Measurements from ENCODE around the gene ZBTB7C. TPM values are rescaled to one million over a fixed set of nuclear protein-coding genes. Genes with fewer than 3 reads are reported as not detected.

The ZBTB7C gene
- total RNA-seq, 1 experiment from 2014 or later, result not detected

DNA sequence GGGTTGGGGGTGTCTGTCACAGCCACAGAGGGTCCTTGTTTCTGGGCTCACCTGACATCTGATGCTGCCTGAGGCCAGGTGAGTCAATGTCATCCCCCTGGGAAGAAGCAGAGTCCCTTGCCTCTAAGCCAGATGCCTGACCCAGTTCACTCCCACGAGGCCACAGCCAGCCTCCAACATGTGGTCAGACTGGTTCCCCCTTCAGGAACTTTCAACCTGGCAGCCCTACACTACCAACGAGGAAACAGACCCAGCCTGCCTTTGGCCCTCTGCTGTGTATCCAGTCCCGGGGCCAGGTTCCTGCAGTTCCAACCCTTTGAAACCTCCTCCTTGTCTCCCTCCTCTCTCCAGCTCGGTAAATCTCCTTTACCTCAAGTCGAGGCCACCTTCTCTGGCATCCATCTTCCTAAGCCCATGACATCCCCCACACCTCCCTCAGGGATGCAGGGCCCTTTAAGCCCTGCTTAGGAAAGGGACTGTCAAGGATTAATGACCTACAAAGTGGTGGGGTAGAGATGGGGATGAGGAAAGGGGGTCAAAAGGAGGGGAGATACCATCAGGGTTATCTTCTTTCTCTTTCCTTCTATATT lies 429.5 kb downstream of the ZBTB7C start:
- CTCF ChIA-PET, result no interaction called here

DNA sequence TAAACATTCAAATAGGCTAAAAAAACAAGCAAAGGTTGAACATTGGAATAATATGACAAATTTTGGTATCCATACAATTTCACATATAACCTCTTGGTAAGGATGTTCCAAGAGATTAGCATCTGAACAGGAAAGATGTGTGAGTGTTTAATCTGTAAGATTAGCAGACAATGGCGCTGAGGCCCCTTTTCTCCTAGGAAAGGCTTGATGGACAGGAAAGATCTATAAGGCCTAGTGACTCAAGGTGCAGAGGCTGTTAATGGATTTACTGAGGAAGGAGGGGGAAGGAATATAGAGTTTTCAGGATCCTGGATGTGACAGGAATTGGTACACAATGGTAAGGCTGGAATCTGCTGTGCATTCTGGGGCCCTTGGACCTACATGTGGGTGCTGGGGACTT lies 430.6 kb downstream of the ZBTB7C start:
- H3K27me3 Mint-ChIP-seq (ENCODE audit: unreplicated experiment), result peaks cover 20% of the 10 kb centered on the region
- DNase-seq, result no peak
- CTCF ChIA-PET, result no interaction called here
- H3K4me1 Mint-ChIP-seq (ENCODE audit: low read depth, unreplicated experiment), result peaks cover 12% of the 10 kb centered on the region
- no peaks in the 10 kb centered on the region for H3K9me3 Mint-ChIP-seq (ENCODE audit: low read depth, unreplicated experiment)
- no peak overlapping the region for H3K4me3 Mint-ChIP-seq (ENCODE audit: low read depth, unreplicated experiment)
- no peak overlapping the region for H3K27ac Mint-ChIP-seq (ENCODE audit: unreplicated experiment)
- intact Hi-C loops (cut with micrococcal nuclease; ENCODE audit: unreplicated experiment), result no loop called here
- TF ChIP-seq, protein P1, sequence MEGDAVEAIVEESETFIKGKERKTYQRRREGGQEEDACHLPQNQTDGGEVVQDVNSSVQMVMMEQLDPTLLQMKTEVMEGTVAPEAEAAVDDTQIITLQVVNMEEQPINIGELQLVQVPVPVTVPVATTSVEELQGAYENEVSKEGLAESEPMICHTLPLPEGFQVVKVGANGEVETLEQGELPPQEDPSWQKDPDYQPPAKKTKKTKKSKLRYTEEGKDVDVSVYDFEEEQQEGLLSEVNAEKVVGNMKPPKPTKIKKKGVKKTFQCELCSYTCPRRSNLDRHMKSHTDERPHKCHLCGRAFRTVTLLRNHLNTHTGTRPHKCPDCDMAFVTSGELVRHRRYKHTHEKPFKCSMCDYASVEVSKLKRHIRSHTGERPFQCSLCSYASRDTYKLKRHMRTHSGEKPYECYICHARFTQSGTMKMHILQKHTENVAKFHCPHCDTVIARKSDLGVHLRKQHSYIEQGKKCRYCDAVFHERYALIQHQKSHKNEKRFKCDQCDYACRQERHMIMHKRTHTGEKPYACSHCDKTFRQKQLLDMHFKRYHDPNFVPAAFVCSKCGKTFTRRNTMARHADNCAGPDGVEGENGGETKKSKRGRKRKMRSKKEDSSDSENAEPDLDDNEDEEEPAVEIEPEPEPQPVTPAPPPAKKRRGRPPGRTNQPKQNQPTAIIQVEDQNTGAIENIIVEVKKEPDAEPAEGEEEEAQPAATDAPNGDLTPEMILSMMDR (IDR thresholded peaks at IDR 0.05; ENCODE audit: unreplicated experiment), result no peak
- BruUV-seq (replicated peaks), result no TSS peak
- H3K36me3 Mint-ChIP-seq (ENCODE audit: insufficient read depth, unreplicated experiment), result no peaks in the 10 kb centered on the region

More for the DNA sequence above, 429.5 kb downstream of the ZBTB7C start:
- H3K36me3 Mint-ChIP-seq (ENCODE audit: insufficient read depth, unreplicated experiment), result no peaks in the 10 kb centered on the region
- no peak overlapping the region for H3K4me3 Mint-ChIP-seq (ENCODE audit: low read depth, unreplicated experiment)
- peaks cover 12% of the 10 kb centered on the region for H3K4me1 Mint-ChIP-seq (ENCODE audit: low read depth, unreplicated experiment)
- TF ChIP-seq, protein P1 (IDR thresholded peaks at IDR 0.05; ENCODE audit: unreplicated experiment), result no peak
- intact Hi-C loops (cut with micrococcal nuclease; ENCODE audit: unreplicated experiment), result no loop called here
- no peaks in the 10 kb centered on the region for H3K9me3 Mint-ChIP-seq (ENCODE audit: low read depth, unreplicated experiment)
- peak; percentile 36 for DNase-seq
- peaks cover 9% of the 10 kb centered on the region for H3K27me3 Mint-ChIP-seq (ENCODE audit: unreplicated experiment)
- H3K27ac Mint-ChIP-seq (ENCODE audit: unreplicated experiment), result no peak overlapping the region
- no TSS peak for BruUV-seq (replicated peaks)

DNA sequence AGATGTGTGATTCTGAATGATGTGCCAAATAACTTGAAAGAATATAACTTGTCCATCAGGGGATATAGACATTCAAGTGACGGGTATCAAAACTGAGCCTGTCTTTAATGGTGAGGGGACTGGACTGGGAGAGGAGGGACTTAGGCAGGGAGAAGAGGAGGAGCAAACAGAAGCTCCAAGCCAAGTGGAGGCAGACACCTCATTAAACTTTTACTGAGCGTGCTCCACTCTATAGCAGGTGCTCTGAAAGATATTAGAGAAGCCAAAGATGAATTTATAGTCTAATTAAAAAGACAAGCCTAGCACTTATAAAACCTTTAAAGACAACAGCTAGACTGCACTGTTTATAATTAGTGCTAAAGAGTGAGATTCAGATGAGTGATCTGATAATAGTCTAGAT lies 431.0 kb downstream of the ZBTB7C start:
- H3K27me3 Mint-ChIP-seq (ENCODE audit: unreplicated experiment), result peaks cover 25% of the 10 kb centered on the region
- TF ChIP-seq, protein P1 (IDR thresholded peaks at IDR 0.05; ENCODE audit: unreplicated experiment), result no peak
- no TSS peak for BruUV-seq (replicated peaks)
- peaks cover 12% of the 10 kb centered on the region for H3K4me1 Mint-ChIP-seq (ENCODE audit: low read depth, unreplicated experiment)
- no peak overlapping the region for H3K4me3 Mint-ChIP-seq (ENCODE audit: low read depth, unreplicated experiment)
- no peak overlapping the region for H3K27ac Mint-ChIP-seq (ENCODE audit: unreplicated experiment)
- DNase-seq, result no peak
- intact Hi-C loops (cut with micrococcal nuclease; ENCODE audit: unreplicated experiment), result no loop called here
- CTCF ChIA-PET, result interaction anchor here (0.5 kb wide), 1 partner anchor 368 kb away, joined by 3 read pairs; no protein-coding TSS in a partner anchor
- H3K9me3 Mint-ChIP-seq (ENCODE audit: low read depth, unreplicated experiment), result no peaks in the 10 kb centered on the region
- no peaks in the 10 kb centered on the region for H3K36me3 Mint-ChIP-seq (ENCODE audit: insufficient read depth, unreplicated experiment)

Other genes with a start within 250 kb of the ZBTB7C start
- gene CTIF, start 129.6 kb upstream of the ZBTB7C start, total RNA-seq (2022), result 33.2 and 40.8 TPM in 2 replicates

Measured in Calu3 (cell line).